Measurements from ENCODE around the gene GLRX. TPM values are rescaled to one million over a fixed set of nuclear protein-coding genes. Genes with fewer than 3 reads are reported as not detected.

The GLRX gene
- total RNA-seq, 1 donor = 31.6 TPM

GRCh38 chr5:95827892-95828246 is 5.3 kb upstream of the GLRX start:
- no peak for DNase-seq (ENCODE audit: low read depth)
- H3K4me3 ChIP-seq (ENCODE audit: low read depth, low read length) = no peak overlapping the region
- TF ChIP-seq CTCF (IDR thresholded peaks at IDR 0.05; ENCODE audit: insufficient read depth, low read length) = no peak

GRCh38 chr5:95826949-95827891 is 4.7 kb upstream of the GLRX start:
- no peak for DNase-seq (ENCODE audit: low read depth)
- no peak overlapping the region for H3K4me3 ChIP-seq (ENCODE audit: low read depth, low read length)
- no peak for TF ChIP-seq CTCF (IDR thresholded peaks at IDR 0.05; ENCODE audit: insufficient read depth, low read length)

DNA sequence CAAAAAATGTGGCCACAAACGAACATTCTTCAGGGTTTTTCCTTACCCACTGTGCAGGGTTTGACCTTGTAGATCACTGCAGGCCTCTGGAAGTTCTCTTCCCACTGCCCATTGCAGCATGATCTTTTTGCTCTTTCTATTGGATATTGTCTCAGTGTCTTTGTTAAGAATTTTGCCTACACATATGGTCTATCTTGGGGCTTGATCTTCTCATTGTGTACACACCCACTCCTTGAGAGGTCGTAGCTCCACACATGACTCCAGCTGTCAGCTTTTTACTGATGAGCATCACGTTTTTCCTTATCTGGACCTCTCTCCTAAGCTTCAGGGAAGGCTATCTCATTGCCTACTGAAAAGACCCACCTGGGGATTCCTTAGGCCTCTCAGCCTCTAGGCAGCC is 3.0 kb upstream of the GLRX start:
- H3K4me3 ChIP-seq (ENCODE audit: low read depth, low read length) = no peak overlapping the region
- no peak for TF ChIP-seq CTCF (IDR thresholded peaks at IDR 0.05; ENCODE audit: insufficient read depth, low read length)
- DNase-seq (ENCODE audit: low read depth) = no peak

DNA sequence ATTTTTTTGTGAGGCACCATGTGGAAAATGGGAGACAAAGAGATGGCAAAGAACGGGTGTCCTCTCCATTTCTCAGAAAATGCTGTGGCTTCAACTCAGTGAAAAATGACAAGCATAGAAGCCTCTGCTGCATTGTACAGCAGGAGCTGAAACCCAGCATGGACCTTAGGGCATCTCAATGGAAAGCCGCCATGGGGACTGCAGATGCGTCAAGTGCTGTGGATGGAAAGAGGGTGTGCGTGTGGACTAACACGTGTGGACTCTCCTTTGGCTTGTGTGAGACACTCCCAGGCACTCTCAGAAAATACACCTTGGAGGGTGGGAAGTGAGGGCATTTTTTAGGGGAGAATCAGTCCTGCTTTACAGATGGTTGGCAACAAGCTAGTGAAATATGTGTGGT is 2.2 kb upstream of the GLRX start:
- no peak overlapping the region for H3K4me3 ChIP-seq (ENCODE audit: low read depth, low read length)
- no peak for TF ChIP-seq CTCF (IDR thresholded peaks at IDR 0.05; ENCODE audit: insufficient read depth, low read length)
- DNase-seq (ENCODE audit: low read depth) = no peak

DNA sequence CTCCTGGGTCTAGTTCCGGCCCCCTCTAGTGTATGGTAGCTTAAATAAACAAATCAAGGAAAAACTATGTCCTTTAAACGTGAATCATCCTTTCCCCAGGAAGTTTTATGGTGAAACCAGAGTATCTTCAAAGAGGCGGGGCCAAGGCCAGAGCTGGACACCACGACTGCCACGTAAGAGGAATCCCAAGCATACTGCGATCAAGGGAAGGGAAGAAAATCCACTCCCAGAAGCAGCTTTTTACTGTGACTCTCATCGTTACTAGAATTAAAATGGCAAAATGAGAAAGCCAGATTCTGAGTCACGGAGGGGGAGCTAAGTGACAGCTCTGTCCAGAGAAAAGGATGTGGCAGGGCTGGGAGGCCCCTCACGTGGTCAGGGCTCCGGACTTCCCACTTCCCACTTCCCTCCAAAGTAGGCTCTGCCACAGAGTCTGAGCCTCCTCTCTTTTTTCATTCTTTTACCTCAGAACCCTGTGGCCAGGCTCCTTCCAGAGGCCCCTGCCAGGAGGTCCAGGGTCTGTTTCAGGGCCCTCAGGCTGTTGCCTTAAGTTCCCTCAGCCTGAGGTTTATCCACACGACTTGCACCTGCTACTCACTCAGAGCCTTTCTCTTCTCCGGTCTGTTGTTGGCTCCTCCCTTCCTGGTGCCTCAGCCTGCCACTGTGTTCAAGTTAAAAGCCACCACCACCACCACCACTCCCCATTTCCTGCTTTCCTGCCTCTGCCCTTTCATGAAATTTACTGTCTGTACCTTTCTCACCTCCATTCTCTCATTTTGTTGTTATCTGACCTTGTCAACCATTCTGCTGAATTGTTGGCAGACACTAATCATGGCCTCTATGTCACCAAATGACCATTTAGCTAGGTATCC is 1.4 kb upstream of the GLRX start:
- TF ChIP-seq CTCF (IDR thresholded peaks at IDR 0.05; ENCODE audit: insufficient read depth, low read length) = no peak
- peak; percentile 92 for DNase-seq (ENCODE audit: low read depth)
- H3K4me3 ChIP-seq (ENCODE audit: low read depth, low read length) = no peak overlapping the region

DNA sequence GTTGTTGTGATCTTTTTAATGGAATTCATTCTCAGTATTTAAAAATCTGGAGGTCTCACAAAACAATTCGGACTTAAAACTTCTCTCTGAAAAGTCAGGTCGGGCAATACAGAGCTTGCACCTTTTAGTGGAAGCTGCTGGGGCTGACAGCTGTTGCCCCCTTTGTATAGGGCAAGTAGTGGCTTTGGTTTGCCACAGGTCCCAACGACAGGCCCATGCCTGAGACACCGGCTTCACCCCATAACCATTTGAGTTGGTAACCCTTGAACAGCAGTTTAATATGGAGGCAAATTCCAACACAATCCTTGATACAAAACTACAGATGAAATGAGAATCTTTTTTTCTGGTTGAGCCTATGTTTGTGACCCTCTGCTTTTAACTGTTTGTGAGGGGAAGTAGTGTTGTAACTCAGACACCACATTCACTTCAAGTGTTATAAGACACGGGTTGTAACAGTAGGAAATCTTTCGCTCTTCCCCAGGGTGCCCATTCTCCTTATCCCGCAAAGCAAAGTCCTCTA is 752 bp upstream of the GLRX start:
- DNase-seq (ENCODE audit: low read depth) = no peak
- TF ChIP-seq CTCF (IDR thresholded peaks at IDR 0.05; ENCODE audit: insufficient read depth, low read length) = no peak
- peak overlapping the region; percentile 94 for H3K4me3 ChIP-seq (ENCODE audit: low read depth, low read length)

All from fibroblast of the aortic adventitia (primary cell).